ENCODE measurements around the gene IFT20. TPM values are rescaled to one million over a fixed set of nuclear protein-coding genes. Genes with fewer than 3 reads are reported as not detected.

IFT20 gene
- total RNA-seq, 3 donors from 2014 or later = 40.2 to 52.8 (median 47.2) TPM

- Histone ChIP-seq H3K27ac (no peak overlapping the region), H3K27me3 (no peaks in the 10 kb centered on the region), H3K4me3 (no peak overlapping the region), H3K36me3 (peaks cover 5% of the 10 kb centered on the region), H3K9me3 (no peaks in the 10 kb centered on the region), H3K4me1 (peaks cover 3 to 11% of the 10 kb centered on the region in 2 donors)
- DNase-seq (ENCODE audit: low spot score in 2 of 2) = no peak
- intact Hi-C loops (cut with DNase I; ENCODE audit: low total_unique reads) = no loop called here
- TF ChIP-seq POLR2A (IDR thresholded peaks at IDR 0.05) = no peak
- TF ChIP-seq CTCF (IDR thresholded peaks at IDR 0.05) = no peak
- no peak for TF ChIP-seq POLR2AphosphoS5 (IDR thresholded peaks at IDR 0.05)
These were observed 3.3 kb downstream of the IFT20 start for GRCh38 chr17:28331891-28332420.

- no peak for DNase-seq (ENCODE audit: low spot score in 2 of 2)
- no peak for TF ChIP-seq CTCF (IDR thresholded peaks at IDR 0.05)
- no peak for TF ChIP-seq POLR2AphosphoS5 (IDR thresholded peaks at IDR 0.05)
- no peak for TF ChIP-seq POLR2A (IDR thresholded peaks at IDR 0.05)
- peaks cover 5% of the 10 kb centered on the region for H3K36me3 ChIP-seq
- H3K27ac ChIP-seq = no peak overlapping the region
- H3K4me1 ChIP-seq = peaks cover 3 to 11% of the 10 kb centered on the region in 2 donors
- H3K9me3 ChIP-seq = no peaks in the 10 kb centered on the region
- intact Hi-C loops (cut with DNase I; ENCODE audit: low total_unique reads) = no loop called here
- H3K27me3 ChIP-seq = no peaks in the 10 kb centered on the region
- no peak overlapping the region for H3K4me3 ChIP-seq
These were observed 4.6 kb downstream of the IFT20 start for GRCh38 chr17:28330671-28331070.

GRCh38 chr17:28328325-28328724 lies 6.9 kb downstream of the IFT20 start:
- H3K36me3 ChIP-seq = peaks cover 5% of the 10 kb centered on the region
- H3K27ac ChIP-seq = no peak overlapping the region
- no peaks in the 10 kb centered on the region for H3K27me3 ChIP-seq
- no peak for DNase-seq (ENCODE audit: low spot score in 2 of 2)
- intact Hi-C loops (cut with DNase I; ENCODE audit: low total_unique reads) = no loop called here
- no peak overlapping the region for H3K4me3 ChIP-seq
- no peaks in the 10 kb centered on the region for H3K4me1 ChIP-seq
- TF ChIP-seq POLR2AphosphoS5 (IDR thresholded peaks at IDR 0.05) (no peak), POLR2A (IDR thresholded peaks at IDR 0.05) (no peak), CTCF (IDR thresholded peaks at IDR 0.05) (no peak)
- H3K9me3 ChIP-seq = no peaks in the 10 kb centered on the region

- Histone ChIP-seq H3K27ac (no peak overlapping the region), H3K36me3 (peaks cover 5% of the 10 kb centered on the region), H3K9me3 (no peaks in the 10 kb centered on the region), H3K4me3 (no peak overlapping the region), H3K27me3 (no peaks in the 10 kb centered on the region), H3K4me1 (no peaks in the 10 kb centered on the region)
- intact Hi-C loops (cut with DNase I; ENCODE audit: low total_unique reads) = no loop called here
- no peak for DNase-seq (ENCODE audit: low spot score in 2 of 2)
- TF ChIP-seq POLR2AphosphoS5 (IDR thresholded peaks at IDR 0.05) = no peak
These were observed 7.6 kb downstream of the IFT20 start for GRCh38 chr17:28327709-28328108.

- H3K4me1 ChIP-seq = no peaks in the 10 kb centered on the region
- intact Hi-C loops (cut with DNase I; ENCODE audit: low total_unique reads) = no loop called here
These were observed 8.2 kb downstream of the IFT20 start for GRCh38 chr17:28327031-28327607.

More at GRCh38 chr17:28327031-28327607, 8.2 kb downstream of the IFT20 start:
- H3K36me3 ChIP-seq = peaks cover 5% of the 10 kb centered on the region
- no peaks in the 10 kb centered on the region for H3K9me3 ChIP-seq
- H3K4me3 ChIP-seq = no peak overlapping the region
- H3K27me3 ChIP-seq = no peaks in the 10 kb centered on the region
- TF ChIP-seq CTCF (IDR thresholded peaks at IDR 0.05) (no peak), POLR2AphosphoS5 (IDR thresholded peaks at IDR 0.05) (no peak), POLR2A (IDR thresholded peaks at IDR 0.05) (no peak)
- DNase-seq (ENCODE audit: low spot score in 2 of 2) = no peak
- no peak overlapping the region for H3K27ac ChIP-seq
